Medulla oblongata (tissue), 1 donor: Measurements from ENCODE around the gene DAND5.
A peak's percentile ranks its signal among the peaks of the same experiment; 100 is the strongest.
"Not testable (repeated sequence)": the region's sequence is repeated elsewhere in the genome, so short reads cannot be mapped to it uniquely, and the experiment has no call there.

ENCODE experiments used
- DNase-seq: peaks from one replicate; pipeline ENCODE4 v3.0.0-alpha.2; 2015; ENCODE audit errors: extremely low spot score

Gene DAND5

GRCh38 chr19:12967907-12968306, 1.5 kb upstream of the DAND5 start:
- DNase-seq = no peak

- no peak for DNase-seq
Observed at GRCh38 chr19:12970070-12970820, 869 bp downstream of the DAND5 start.

- DNase-seq = no peak
Observed at GRCh38 chr19:12973236-12973635, 3.9 kb downstream of the DAND5 start.

GRCh38 chr19:12974301-12975220, 5.2 kb downstream of the DAND5 start:
- no peak for DNase-seq

GRCh38 chr19:12975221-12975741, 5.9 kb downstream of the DAND5 start:
- DNase-seq = no peak

- DNase-seq = not testable (repeated sequence)
Observed at GRCh38 chr19:12976109-12976508, 6.7 kb downstream of the DAND5 start.

GRCh38 chr19:12979974-12980373, 10.6 kb downstream of the DAND5 start:
- no peak for DNase-seq

GRCh38 chr19:12982648-12983047, 13.3 kb downstream of the DAND5 start:
- no peak for DNase-seq

GRCh38 chr19:12983091-12983490, 13.7 kb downstream of the DAND5 start:
- no peak for DNase-seq

GRCh38 chr19:12983542-12984142, 14.3 kb downstream of the DAND5 start:
- peak; percentile 85 for DNase-seq

- no peak for DNase-seq
Observed at GRCh38 chr19:12984143-12984627, 14.8 kb downstream of the DAND5 start.

GRCh38 chr19:12984683-12985048, 15.3 kb downstream of the DAND5 start:
- DNase-seq = no peak

GRCh38 chr19:12985049-12985776, 15.8 kb downstream of the DAND5 start:
- DNase-seq = peak; percentile 93

GRCh38 chr19:12986726-12987125, 17.4 kb downstream of the DAND5 start:
- DNase-seq = no peak

- no peak for DNase-seq
Observed at GRCh38 chr19:12987190-12987589, 17.8 kb downstream of the DAND5 start.

GRCh38 chr19:12987781-12988180, 18.4 kb downstream of the DAND5 start:
- no peak for DNase-seq

- no peak for DNase-seq
Observed at GRCh38 chr19:12990431-12990830, 21.1 kb downstream of the DAND5 start.

GRCh38 chr19:12990853-12991252, 21.5 kb downstream of the DAND5 start:
- DNase-seq = no peak

- DNase-seq = no peak
Observed at GRCh38 chr19:12991296-12991695, 21.9 kb downstream of the DAND5 start.

GRCh38 chr19:12992729-12993128, 23.4 kb downstream of the DAND5 start:
- DNase-seq = no peak

GRCh38 chr19:12993562-12993961, 24.2 kb downstream of the DAND5 start:
- DNase-seq = no peak
